Measurements from ENCODE around the gene WDR75.

WDR75 gene

DNA sequence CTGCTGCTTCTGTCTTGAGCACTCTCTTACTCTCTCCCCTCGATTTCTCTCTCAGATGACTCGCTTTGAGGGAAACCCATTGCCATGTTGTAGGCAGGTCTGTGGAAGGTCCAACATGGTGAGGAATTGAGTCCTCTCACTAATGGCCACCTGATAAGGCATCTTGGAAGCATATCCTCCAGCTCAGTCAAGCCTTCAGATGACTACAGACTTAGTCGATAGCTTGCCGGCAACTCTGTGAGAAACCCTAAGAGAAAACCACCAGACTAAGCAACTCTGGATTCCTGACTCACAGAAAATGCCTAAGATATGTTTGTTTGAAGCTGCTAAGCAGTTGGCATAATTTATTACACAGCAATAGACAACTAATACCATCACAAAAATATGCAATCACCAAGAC lies 51.2 kb downstream of the WDR75 start:
- in situ Hi-C loops (cut with MboI; ENCODE audit: low sequenced_read_pairs) = no loop called here

DNA sequence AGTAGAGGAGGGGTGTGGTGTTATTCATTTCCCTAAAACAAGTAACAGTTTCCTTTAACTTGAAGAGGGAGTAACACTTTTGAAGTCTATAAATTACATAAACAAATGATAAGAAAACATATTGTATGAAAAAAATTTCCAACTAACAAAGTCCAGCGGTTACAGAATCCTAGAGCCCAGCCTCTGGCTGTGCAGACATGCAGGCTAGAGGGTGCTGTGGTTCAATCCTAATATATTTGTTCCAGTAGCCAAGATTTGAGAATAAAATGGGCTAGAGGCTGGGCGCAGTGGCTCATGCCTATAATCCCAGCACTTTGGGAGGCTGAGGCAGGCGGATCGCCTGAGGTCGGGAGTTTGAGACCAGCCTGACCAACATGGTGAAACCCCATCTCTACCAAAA lies 56.9 kb downstream of the WDR75 start:
- in situ Hi-C loops (cut with MboI; ENCODE audit: low sequenced_read_pairs) = no loop called here

DNA sequence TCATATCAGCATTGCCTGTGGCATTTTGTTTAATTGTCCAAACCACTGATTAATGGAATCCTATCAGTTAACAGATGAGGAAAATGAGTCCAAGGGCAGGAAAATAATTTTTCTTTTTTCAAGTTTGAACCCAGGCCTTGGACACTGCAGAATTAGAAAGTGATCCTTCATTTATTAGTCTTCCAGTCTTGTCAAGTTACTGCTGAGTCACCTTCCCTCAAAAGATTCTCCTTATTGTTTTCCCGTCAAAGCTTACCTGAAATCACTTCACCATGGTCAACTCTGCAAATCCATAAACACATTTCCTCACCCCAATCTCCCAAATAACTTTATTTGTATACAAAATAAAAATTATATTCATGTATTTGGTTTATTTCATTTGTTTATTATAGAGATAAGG lies 57.9 kb downstream of the WDR75 start:
- in situ Hi-C loops (cut with MboI; ENCODE audit: low sequenced_read_pairs) = no loop called here

DNA sequence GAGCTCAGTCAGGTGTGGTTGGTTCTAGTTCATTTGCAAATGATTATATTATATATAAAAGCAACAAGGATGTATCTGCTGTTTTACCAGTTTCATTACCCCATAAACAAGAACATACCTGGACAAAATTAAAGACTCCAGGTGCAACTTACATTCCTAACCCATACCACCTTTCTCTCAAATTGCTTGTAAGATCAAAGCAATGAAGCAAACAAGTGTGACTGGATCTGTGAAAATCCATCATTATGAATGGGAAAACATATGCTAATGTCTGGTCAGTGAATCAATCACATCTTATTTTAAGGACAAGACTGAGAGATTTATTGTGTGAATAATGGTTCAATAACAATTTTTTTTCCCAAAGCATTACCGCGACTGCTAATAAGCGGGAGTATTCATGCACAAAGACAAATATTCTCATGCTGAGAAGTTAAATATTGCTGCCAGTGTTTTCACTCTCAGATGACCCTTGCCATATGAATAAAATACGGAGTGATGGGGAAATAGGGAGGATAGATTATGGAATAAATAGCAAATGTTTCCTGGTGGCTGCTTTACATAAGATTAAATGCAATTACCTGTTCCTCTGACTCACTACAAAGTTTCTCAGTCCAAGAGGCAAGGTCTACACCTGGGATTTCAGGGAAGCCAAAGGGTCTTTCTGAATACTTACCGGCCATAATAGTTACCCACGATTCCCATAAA lies 59.3 kb downstream of the WDR75 start:
- in situ Hi-C loops (cut with MboI; ENCODE audit: low sequenced_read_pairs) = no loop called here

DNA sequence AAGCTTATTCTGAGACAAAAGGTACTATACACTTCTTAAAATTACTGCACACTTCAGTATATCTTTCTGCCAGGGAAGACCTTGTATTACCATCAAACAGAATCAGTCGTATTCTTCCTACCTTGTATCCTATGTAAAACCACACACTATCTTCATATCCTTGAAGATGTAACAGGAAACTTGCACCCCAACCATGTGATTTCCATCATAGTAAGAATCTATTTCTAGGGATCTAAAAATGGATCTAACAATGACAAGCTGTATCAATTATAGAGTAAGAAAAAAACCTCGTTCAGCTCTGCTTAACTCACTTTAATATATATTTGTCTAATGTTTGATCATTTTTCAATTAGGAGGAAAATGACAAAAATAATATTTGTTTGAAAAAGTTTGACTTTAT lies 60.2 kb downstream of the WDR75 start:
- in situ Hi-C loops (cut with MboI; ENCODE audit: low sequenced_read_pairs) = no loop called here

DNA sequence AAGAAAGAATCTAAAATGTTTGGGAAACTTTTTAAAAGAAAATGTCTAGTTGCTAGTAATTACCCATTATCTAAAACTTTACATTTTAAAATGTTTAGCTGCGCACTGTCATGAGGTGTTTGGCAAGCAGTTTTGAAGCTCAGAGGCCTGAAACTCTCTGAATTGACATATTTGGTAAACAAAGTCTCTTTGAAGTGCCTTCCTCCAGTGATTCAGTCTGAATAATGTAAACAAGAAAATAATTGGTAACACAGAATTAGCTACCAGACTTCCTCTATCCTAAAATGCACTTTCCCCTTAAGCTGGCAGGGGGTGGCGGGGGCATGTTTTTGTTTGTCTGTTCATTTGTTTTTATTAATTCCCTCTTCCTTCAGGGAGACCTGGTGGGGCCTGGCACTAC lies 61.4 kb downstream of the WDR75 start:
- in situ Hi-C loops (cut with MboI; ENCODE audit: low sequenced_read_pairs) = no loop called here

DNA sequence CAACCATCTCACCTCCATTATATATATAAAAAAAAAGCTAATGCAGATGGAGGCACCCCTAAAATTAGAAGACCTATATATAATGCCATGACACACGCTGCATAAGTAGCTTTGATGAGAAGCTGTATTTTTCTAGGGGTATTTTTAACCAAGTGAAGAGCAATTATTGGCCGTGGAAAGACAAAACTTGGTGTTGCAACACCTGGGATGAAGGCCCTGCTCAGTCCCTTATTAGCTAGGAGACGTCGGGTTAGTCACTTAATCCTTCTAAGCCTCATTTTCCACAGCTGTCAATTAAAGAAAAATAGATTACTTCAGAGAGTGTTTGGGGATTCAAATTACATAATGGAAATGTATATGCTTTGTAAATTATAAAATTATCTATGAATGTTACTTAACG lies 63.0 kb downstream of the WDR75 start:
- in situ Hi-C loops (cut with MboI; ENCODE audit: low sequenced_read_pairs) = no loop called here

DNA sequence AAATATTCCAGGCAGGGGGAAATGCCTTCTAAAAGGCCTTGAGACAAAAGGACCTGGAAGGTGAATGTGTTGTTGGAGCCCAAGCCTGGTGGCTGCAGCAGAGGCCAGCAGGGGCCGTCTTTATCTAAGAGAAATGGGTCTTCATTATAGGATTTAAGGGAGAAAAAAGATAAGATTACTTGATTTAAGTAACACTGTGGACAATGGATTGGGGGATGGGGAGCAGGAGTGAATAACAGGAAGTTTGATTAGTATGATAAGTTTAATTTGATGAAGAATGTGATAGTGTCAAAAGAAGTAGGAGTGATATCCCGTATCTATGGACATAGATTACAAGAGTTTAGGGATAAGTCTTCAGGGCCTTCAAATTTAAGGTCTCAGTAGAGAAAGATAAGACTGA lies 64.2 kb downstream of the WDR75 start:
- in situ Hi-C loops (cut with MboI; ENCODE audit: low sequenced_read_pairs) = no loop called here

DNA sequence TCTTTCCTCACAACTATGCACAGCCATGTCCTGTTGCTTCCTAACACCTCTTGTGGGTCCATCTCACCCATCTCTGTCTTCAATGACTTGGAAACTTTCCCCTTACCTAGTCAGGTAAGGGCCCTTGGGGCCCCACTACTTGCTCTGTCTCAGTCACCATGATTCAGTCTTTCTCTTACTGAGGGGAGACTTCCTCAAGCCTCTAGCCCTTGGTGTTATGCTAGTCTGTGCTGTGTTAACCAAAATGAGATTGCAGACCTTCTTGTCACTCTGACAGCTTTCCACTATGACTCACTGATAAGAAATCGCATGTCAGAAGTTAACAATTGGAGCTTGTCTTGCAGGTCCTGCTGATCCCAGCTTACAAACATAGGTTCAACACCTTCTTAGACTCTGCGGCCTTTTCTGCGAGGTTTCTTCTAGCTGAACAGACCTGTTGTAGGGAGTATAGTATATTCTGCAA lies 65.3 kb downstream of the WDR75 start:
- in situ Hi-C loops (cut with MboI; ENCODE audit: low sequenced_read_pairs) = no loop called here

DNA sequence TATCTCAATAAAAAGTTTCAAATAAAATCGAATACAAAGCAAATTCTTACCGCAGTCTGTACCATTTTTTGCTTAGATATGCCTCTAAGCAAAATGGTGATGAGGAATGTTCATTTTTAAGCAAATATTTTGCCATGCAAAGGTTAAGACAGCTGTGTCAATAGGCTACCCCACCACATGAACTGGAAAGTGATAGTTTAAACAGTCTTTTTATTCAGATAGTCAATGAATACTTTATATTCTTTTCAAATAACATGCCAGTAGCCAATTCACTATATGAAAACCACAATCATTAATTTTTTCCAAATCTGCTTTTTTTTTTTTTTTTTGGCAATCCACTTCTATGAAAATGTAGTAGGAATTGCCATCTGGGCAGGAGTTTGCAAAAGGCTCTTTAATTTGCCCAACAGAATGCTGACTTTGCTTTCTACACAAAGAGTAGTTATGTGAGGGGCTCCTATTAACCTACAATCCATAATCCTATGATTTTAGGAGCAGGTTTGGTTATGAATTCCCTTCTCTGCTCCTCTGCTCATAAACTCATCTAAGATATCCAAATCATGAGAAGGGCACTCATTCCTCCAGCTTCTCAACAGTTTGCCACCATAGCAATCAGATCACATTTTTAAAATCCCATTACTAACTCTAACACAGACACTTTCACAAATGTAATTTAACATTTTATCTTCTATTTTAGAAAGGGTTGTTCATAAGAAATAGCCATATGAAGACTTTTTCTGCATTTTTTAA lies 70.1 kb downstream of the WDR75 start:
- in situ Hi-C loops (cut with MboI; ENCODE audit: low sequenced_read_pairs) = no loop called here

DNA sequence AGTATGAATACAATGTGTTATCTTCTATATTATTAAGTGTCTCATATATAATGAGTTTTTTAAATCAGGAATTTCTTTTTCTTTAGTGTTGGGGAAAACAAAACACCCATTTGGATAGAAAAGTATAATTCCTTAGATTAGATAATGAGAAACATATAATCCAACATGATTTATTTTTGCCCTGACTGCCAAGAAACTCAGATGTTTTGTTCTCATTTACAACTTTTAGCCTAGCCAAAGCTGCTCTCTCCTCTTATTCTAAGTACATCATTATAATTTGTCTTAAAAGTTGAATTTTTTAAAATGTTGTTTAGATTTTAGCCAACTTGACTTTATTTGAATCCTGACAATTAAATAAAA lies 70.7 kb downstream of the WDR75 start:
- in situ Hi-C loops (cut with MboI; ENCODE audit: low sequenced_read_pairs) = no loop called here

DNA sequence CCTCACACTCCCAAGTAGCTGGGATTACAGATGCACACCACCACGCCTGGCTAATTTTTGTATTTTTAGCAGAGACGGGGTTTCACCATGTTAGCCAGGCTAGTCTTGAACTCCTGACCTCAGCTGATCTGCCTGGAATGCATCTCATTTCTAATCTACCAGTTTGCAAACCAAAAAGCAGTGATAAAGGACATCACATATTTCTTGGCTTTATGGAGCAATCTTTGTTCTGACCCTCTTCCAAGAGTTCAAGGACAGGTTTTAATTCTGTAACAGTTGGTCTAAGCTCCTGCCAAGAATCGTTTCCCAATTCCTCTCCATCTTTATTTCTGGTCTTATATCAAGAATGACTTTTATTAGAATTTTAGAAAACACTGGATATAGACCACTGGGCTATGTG lies 71.6 kb downstream of the WDR75 start:
- in situ Hi-C loops (cut with MboI; ENCODE audit: low sequenced_read_pairs) = no loop called here

DNA sequence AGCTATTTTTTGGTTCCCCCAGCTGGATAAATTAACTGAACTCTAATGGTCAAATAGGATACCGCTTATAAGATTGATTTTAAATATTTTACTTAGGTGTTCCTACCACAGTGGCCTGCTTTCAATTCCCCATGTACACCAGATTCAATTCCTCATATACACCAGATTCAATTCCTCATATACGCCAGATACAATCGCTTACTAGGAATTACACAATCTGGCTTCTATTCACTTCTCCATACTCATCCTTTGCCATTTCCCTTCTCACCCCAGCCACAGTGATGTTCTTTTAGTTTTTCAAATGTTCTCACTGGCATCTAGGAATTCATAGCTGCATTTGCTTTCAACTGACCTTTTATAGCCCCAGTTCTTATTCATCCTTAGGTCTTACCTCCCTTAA lies 72.8 kb downstream of the WDR75 start:
- in situ Hi-C loops (cut with MboI; ENCODE audit: low sequenced_read_pairs) = no loop called here

DNA sequence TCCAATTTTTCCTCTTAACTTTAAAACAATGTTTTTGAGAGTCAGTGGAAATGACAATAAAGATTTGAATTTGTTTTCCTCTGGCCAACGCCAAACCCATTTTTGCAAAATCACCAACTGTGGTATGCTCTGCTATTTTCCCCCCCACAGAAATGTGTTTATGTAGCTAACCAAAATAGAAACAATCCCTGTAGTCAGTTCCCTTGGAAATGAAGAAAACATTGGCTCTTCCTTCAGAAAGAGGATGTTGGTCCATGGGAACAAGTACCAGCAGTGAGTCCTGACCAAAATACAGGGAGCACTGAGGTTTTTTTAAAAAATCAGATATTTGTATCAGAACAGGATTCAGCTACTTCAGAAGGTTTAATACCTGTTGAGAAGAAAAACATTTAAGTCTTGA lies 74.0 kb downstream of the WDR75 start:
- in situ Hi-C loops (cut with MboI; ENCODE audit: low sequenced_read_pairs) = no loop called here

DNA sequence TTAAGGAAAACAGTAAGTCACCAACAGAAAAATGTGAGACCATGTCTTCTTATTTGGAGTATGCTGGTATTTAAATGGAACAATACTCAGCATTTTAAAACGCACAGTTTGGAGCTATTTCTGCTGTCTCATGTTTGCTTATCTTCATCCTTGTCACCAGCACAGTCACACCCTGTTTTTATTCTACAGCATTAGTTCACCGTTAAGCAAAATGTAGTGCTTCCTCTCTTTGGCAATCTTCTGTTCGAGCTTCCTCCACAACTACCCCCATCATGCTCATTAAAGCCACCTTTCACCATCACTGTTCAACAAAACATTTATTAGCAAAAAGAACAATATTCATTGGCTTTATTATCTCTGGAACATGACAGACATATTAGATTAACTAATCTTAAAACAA lies 75.3 kb downstream of the WDR75 start:
- in situ Hi-C loops (cut with MboI; ENCODE audit: low sequenced_read_pairs) = no loop called here

DNA sequence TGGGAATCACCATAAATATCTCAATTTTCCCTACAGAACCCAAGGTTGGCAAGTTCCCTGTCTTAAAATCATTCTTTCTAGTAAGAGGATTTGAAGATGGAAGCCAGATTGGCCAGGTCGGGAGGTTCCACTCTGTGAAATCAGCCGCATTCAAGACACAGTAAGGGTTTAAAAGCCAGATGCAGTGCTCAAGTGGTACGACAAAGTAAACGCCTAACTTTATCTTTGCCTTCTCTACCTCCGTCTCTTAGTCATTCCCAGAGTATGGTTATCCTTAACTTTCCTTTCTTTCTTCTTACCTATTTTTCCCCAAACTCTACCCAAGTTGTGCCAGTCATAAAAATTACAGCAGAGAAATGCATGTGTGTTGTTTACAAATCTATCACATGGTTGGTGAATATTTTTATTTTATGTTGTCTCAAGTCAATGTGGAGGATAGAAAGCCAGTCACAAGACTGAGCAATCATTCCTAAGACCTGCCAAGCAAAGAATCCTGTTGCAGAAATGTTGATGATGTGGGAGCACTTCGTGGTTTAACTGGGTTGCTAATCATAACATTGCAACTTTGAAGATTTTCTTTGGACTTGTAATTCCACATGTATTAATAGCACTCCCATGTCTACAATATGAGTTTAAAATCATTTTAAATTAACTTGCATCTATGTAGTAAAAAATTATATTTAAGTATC lies 76.7 kb downstream of the WDR75 start:
- in situ Hi-C loops (cut with MboI; ENCODE audit: low sequenced_read_pairs) = no loop called here

DNA sequence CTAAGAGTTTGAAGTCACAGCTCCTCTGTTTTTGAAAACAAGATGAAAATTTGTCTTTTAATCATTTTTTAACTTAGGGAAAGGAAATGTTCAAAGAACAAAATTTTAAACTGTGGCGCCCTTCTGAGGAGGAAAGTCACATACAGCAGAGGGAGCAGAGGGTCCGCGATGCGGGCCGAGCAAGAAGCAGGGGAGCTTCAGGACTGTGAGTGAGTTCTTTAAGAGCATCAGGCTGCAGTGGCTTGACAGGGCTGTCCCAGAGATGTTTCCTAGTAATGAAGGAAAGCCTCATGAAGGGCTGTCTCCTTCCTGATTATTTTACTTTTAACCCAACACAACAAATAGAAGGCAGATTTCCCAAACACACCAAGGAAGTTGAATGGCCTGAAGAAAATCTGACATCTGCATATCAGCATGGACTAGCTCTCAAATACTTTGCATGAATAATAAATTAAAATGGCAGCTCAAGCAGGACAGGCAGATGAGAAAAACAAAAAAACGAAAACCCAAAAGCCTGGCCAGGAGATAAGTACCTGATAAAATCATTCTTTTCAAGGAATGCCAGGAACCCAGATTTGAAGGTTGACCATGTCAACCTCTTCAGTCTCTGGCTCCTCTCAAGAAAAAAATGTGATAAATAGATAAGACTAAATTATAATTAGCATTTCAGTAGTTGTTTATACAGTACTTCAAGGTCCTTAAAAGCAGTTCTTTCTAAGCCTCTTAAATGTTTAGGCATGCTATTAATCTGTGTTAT lies 78.5 kb downstream of the WDR75 start:
- in situ Hi-C loops (cut with MboI; ENCODE audit: low sequenced_read_pairs) = no loop called here

DNA sequence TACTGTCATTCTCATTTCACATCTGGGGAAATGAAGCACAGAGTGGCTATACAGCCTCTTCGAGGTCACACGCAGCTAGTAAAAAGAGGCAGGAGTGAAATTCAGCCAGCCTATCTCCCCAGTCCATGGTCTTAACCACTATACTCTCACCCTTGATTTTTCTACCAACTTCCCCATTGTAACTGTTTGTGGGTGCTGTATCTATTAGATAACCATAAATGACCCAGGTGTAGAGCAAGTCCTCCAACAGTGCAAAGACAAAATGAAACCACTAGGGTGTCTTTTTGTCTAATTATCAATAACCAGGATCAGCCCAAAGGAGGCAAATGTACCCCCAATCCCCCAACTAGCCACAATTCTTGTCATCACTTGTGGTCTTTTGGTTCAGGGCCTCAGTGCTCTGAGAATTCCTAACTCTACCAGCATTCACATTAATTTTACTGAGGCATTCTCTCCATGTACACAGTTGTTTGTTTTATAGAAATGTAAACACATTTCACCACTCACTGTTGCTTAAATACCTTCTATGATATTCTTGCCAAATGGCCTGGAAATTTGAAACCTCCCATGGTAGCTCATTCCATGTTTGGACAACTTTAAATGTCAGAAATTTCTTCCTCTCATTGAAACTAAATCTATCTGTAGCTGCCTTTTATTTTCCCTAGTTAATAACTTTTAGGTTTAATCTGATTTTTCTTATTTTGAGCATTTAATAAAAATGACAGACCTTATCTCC lies 80.6 kb downstream of the WDR75 start:
- in situ Hi-C loops (cut with MboI; ENCODE audit: low sequenced_read_pairs) = no loop called here

DNA sequence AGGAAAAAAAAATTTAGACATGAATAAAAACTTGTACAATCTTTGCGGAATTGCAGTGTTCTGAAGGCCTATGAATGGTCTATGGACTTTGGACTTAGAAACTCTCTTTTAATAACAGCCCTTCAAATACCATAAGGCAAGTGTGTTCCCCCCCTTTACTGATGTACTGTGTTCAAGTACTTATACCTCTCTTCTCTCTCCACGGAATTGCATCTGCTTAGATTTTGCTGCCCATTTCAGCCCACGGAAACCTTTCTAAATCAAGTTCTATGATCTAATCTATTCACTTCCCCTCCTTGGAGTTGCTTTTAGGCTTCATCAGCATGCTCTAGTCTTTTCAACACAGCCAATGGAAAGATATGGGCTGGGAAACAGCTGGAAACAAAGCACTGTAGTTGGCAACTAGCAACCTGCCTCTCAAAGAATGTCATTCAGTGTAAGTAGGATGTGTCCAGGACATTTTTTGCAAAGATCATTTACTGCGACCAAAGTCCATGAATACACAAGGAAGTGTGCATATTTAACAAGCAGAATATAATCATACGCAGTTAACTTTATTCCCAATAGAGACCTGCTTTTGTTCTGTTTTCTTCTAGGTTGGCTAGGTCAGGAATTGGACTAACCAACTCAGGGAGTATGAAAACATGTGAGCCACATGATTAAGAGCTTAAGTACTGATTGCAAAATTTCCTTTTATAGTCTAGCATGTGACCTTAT lies 81.3 kb downstream of the WDR75 start:
- in situ Hi-C loops (cut with MboI; ENCODE audit: low sequenced_read_pairs) = no loop called here

DNA sequence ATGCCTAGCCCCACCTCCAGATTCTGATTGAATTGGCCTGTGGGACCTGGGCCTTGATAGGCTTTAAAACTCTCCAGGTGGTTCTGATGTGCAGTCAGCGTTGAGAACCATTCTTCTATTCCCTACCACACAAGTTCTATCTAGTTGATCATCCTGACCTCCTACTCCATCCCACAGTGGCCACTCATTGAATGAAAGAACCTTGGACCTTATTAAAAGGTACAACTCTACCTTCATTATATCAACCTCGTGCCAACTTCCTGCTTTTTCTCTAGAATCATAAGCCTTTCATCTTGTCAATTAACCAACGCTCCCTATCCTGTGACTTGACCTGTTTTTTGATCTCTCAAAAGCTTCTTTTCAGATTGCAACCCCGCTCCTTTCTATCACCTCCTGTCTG lies 83.5 kb downstream of the WDR75 start:
- in situ Hi-C loops (cut with MboI; ENCODE audit: low sequenced_read_pairs) = no loop called here
